ENCODE results near the gene DRC3. TPM values are rescaled to one million over a fixed set of nuclear protein-coding genes. Genes with fewer than 3 reads are reported as not detected.

Gene DRC3
- total and polyA plus RNA-seq, 12 donors: 0.55 to 3.0 (median 2.0) TPM

- H3K27me3 ChIP-seq: no peaks in the 10 kb centered on the region
- DNase-seq: no peak
- H3K9me3 ChIP-seq: no peaks in the 10 kb centered on the region
- H3K36me3 ChIP-seq: no peaks in the 10 kb centered on the region
- H3K4me1 ChIP-seq: peaks cover 0 to 33% (median 22%) of the 10 kb centered on the region in 9 donors
- no peak for TF ChIP-seq CTCF (IDR thresholded peaks at IDR 0.05)
- ATAC-seq: no peak
- no peak overlapping the region for H3K27ac ChIP-seq
- H3K4me3 ChIP-seq: no peak overlapping the region
- intact Hi-C loops (cut with DNase I): loop anchor here in 3 of 10 donors (10.0 kb wide), 3 partner anchors 49 to 81 kb away; partner anchors contain the start of genes ATPAF2 (in 1 of the 3) and GID4 (in 1 of the 3)
- WGBS, 2 donors: 69 to 77% methylated on average over 8 of the region's 8 CpGs
Measured at GRCh38 chr17:17975436-17975835, 2.8 kb downstream of the DRC3 start.

- no peak overlapping the region for H3K27ac ChIP-seq
- TF ChIP-seq CTCF (IDR thresholded peaks at IDR 0.05): no peak
- WGBS, 2 donors: 90 to 93% methylated on average over 10 of the region's 10 CpGs
- DNase-seq: no peak
- no peak overlapping the region for H3K4me3 ChIP-seq
- no peaks in the 10 kb centered on the region for H3K9me3 ChIP-seq
- intact Hi-C loops (cut with DNase I): loop anchor here in 3 of 10 donors (10.0 kb wide), 3 partner anchors 48 to 82 kb away; partner anchors contain the start of genes ATPAF2 (in 1 of the 3) and GID4 (in 1 of the 3)
- H3K27me3 ChIP-seq: no peaks in the 10 kb centered on the region
- ATAC-seq: no peak
- H3K36me3 ChIP-seq: no peaks in the 10 kb centered on the region
- H3K4me1 ChIP-seq: peaks cover 0 to 20% (median 7%) of the 10 kb centered on the region in 9 donors
Measured at GRCh38 chr17:17976931-17977570, 4.4 kb downstream of the DRC3 start.

GRCh38 chr17:17978481-17979424 lies 6.1 kb downstream of the DRC3 start:
- intact Hi-C loops (cut with DNase I): loop anchor here in 3 of 10 donors (10.0 kb wide), 3 partner anchors 46 to 84 kb away; partner anchors contain the start of genes ATPAF2 (in 1 of the 3) and GID4 (in 1 of the 3)
- no peak for DNase-seq
- Histone ChIP-seq H3K27me3 (no peaks in the 10 kb centered on the region), H3K4me1 (peaks cover 0 to 14% (median 0%) of the 10 kb centered on the region in 9 donors), H3K9me3 (no peaks in the 10 kb centered on the region), H3K36me3 (no peaks in the 10 kb centered on the region), H3K27ac (no peak overlapping the region), H3K4me3 (no peak overlapping the region)
- WGBS, 2 donors: 90% methylated on average over 14 of the region's 14 CpGs
- no peak for ATAC-seq
- TF ChIP-seq CTCF (IDR thresholded peaks at IDR 0.05): no peak

GRCh38 chr17:17979778-17980177 lies 7.1 kb downstream of the DRC3 start:
- ATAC-seq (no peak), DNase-seq (no peak)
- H3K27ac ChIP-seq: no peak overlapping the region
- no peaks in the 10 kb centered on the region for H3K27me3 ChIP-seq
- H3K4me1 ChIP-seq: peaks cover 0 to 14% (median 0%) of the 10 kb centered on the region in 9 donors
- intact Hi-C loops (cut with DNase I): loop anchor here in 3 of 10 donors (10.0 kb wide), 3 partner anchors 45 to 85 kb away; partner anchors contain the start of genes ATPAF2 (in 1 of the 3) and GID4 (in 1 of the 3)
- TF ChIP-seq CTCF (IDR thresholded peaks at IDR 0.05): no peak
- H3K36me3 ChIP-seq: no peaks in the 10 kb centered on the region
- H3K4me3 ChIP-seq: no peak overlapping the region
- no peaks in the 10 kb centered on the region for H3K9me3 ChIP-seq
- 69 to 90% methylated on average over 3 of the region's 3 CpGs for WGBS, 2 donors

All from heart right ventricle (tissue), 16 donors.